ENCODE data around the gene PORCN. TPM values are rescaled to one million over a fixed set of nuclear protein-coding genes. Genes with fewer than 3 reads are reported as not detected.

PORCN gene
- total and polyA plus RNA-seq, 2 donors (not counting 3 experiments of a cell fraction or from before 2014, with no cell fraction given) = 7.6 to 21.0 TPM

DNA sequence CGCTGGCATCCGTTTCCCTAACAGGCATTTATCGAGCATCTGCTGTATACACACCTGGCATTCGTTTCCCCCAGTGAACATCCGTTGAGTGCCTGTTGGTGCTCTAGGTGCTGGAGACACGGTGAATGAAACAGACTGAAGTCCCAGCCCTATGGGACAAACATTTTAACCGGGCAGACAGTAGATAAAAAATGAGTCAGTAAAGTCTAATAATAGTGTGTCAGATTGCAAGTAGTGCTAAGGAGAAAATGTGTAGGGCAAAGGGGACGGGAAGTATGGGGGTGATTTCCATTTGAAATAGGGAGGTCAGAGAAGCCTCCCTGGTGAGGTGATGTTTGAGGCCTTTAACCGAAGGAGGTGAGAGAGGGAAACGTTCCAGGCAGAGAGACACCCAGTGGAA lies 7.5 kb downstream of the PORCN start:
- DNase-seq (ENCODE audit: low read depth, low spot score) = no peak
- no peaks in the 10 kb centered on the region for H3K9me3 ChIP-seq (replicated peaks; ENCODE audit: control insufficient read depth, insufficient read depth, low read length)
- H3K4me2 ChIP-seq (ENCODE audit: insufficient read depth, low read length) = no peak overlapping the region
- H3K9me1 ChIP-seq (replicated peaks; ENCODE audit: control insufficient read depth, extremely low read depth, insufficient read depth, low read length) = no peaks in the 10 kb centered on the region
- TF ChIP-seq, protein P1, sequence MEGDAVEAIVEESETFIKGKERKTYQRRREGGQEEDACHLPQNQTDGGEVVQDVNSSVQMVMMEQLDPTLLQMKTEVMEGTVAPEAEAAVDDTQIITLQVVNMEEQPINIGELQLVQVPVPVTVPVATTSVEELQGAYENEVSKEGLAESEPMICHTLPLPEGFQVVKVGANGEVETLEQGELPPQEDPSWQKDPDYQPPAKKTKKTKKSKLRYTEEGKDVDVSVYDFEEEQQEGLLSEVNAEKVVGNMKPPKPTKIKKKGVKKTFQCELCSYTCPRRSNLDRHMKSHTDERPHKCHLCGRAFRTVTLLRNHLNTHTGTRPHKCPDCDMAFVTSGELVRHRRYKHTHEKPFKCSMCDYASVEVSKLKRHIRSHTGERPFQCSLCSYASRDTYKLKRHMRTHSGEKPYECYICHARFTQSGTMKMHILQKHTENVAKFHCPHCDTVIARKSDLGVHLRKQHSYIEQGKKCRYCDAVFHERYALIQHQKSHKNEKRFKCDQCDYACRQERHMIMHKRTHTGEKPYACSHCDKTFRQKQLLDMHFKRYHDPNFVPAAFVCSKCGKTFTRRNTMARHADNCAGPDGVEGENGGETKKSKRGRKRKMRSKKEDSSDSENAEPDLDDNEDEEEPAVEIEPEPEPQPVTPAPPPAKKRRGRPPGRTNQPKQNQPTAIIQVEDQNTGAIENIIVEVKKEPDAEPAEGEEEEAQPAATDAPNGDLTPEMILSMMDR (IDR thresholded peaks at IDR 0.05; ENCODE audit: extremely low read depth in 1 of 2, insufficient read depth in 1 of 2, low read depth in 1 of 2, low read length in 2 of 2) = no peak
- no peak for TF ChIP-seq JUN (IDR thresholded peaks at IDR 0.05; ENCODE audit: borderline replicate concordance, insufficient read depth, insufficient read length, low read depth)
- no peak for TF ChIP-seq POLR2A (IDR thresholded peaks at IDR 0.05; ENCODE audit: low read depth, low read length)
- TF ChIP-seq, protein P2, sequence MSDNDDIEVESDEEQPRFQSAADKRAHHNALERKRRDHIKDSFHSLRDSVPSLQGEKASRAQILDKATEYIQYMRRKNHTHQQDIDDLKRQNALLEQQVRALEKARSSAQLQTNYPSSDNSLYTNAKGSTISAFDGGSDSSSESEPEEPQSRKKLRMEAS (IDR thresholded peaks at IDR 0.05; ENCODE audit: insufficient read depth, insufficient read length) = no peak
- no peak for TF ChIP-seq POLR2AphosphoS5 (IDR thresholded peaks at IDR 0.05; ENCODE audit: insufficient read depth, low read depth, low read length)
- no peak for TF ChIP-seq GATA2 (IDR thresholded peaks at IDR 0.05; ENCODE audit: insufficient read depth, insufficient read length, low read depth, low read length)
- intact Hi-C loops (cut with micrococcal nuclease) = no loop called here
- H3K79me2 ChIP-seq (ENCODE audit: control insufficient read depth, insufficient read depth, low read length) = no peaks in the 10 kb centered on the region
- no peak overlapping the region for H3K4me3 ChIP-seq (replicated peaks in 1 of 3; ENCODE audit: insufficient read depth in 1 of 3, low read depth in 1 of 3, low read length in 3 of 3)
- no peak overlapping the region for H3K9ac ChIP-seq (replicated peaks; ENCODE audit: extremely low read depth, insufficient read depth, low read length)
- no peaks in the 10 kb centered on the region for H3K27me3 ChIP-seq (ENCODE audit: control insufficient read depth in 2 of 2, insufficient read depth in 2 of 2, low read length in 2 of 2)
- BruUV-seq (replicated peaks) = no TSS peak
- H3K36me3 ChIP-seq (ENCODE audit: control insufficient read depth in 2 of 2, extremely low read depth in 1 of 2, insufficient read depth in 2 of 2, low read length in 2 of 2) = peaks cover 0 to 5% of the 10 kb centered on the region in 2 experiments
- CTCF ChIA-PET = no interaction called here
- POLR2A ChIA-PET = no interaction called here
- no peak overlapping the region for H2AFZ ChIP-seq (ENCODE audit: low read depth, low read length)
- H4K20me1 ChIP-seq (replicated peaks; ENCODE audit: control insufficient read depth, extremely low read depth, insufficient read depth, low read length) = no peaks in the 10 kb centered on the region
- H3K27ac ChIP-seq (ENCODE audit: insufficient read depth, low read depth, low read length) = no peak overlapping the region
- H3K4me1 ChIP-seq (ENCODE audit: control insufficient read depth, extremely low read depth, insufficient read depth, low read length) = peaks cover 2% of the 10 kb centered on the region
- no peak for FAIRE-seq
- dilution Hi-C loops (cut with MboI; ENCODE audit: extremely low pct_ligation_motif_present, low sequenced_read_pairs) = no loop called here

DNA sequence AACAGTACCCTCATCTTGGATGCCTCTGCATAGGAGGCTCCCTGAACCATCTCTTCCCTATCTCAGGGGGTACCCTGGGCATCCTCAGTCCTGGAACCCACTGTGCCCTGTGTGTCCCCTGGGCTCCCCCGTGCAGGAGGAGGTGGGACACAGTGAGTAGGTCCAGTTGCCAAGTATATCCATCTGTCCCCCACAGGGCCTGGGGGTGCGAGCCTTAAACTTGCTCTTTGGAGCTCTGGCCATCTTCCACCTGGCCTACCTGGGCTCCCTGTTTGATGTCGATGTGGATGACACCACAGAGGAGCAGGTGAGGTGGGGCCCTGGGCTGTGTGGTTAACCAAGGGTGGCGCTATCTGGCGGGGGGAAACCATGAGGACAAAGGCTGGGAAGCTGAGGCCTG lies 8.2 kb downstream of the PORCN start:
- no peaks in the 10 kb centered on the region for H3K9me1 ChIP-seq (replicated peaks; ENCODE audit: control insufficient read depth, extremely low read depth, insufficient read depth, low read length)
- H2AFZ ChIP-seq (ENCODE audit: low read depth, low read length) = no peak overlapping the region
- H3K27ac ChIP-seq (ENCODE audit: insufficient read depth, low read depth, low read length) = no peak overlapping the region
- peaks cover under 1% of the 10 kb centered on the region for H3K79me2 ChIP-seq (ENCODE audit: control insufficient read depth, insufficient read depth, low read length)
- BruUV-seq (replicated peaks) = no TSS peak
- no peak overlapping the region for H3K4me2 ChIP-seq (ENCODE audit: insufficient read depth, low read length)
- no peaks in the 10 kb centered on the region for H3K9me3 ChIP-seq (replicated peaks; ENCODE audit: control insufficient read depth, insufficient read depth, low read length)
- intact Hi-C loops (cut with micrococcal nuclease) (no loop called here), dilution Hi-C loops (cut with MboI; ENCODE audit: extremely low pct_ligation_motif_present, low sequenced_read_pairs) (no loop called here)
- H4K20me1 ChIP-seq (replicated peaks; ENCODE audit: control insufficient read depth, extremely low read depth, insufficient read depth, low read length) = no peaks in the 10 kb centered on the region
- no peak for FAIRE-seq
- H3K4me1 ChIP-seq (ENCODE audit: control insufficient read depth, extremely low read depth, insufficient read depth, low read length) = peaks cover 2% of the 10 kb centered on the region
- H3K27me3 ChIP-seq (ENCODE audit: control insufficient read depth in 2 of 2, insufficient read depth in 2 of 2, low read length in 2 of 2) = no peaks in the 10 kb centered on the region
- DNase-seq (ENCODE audit: low read depth, low spot score) = no peak
- TF ChIP-seq, protein P1 (IDR thresholded peaks at IDR 0.05; ENCODE audit: extremely low read depth in 1 of 2, insufficient read depth in 1 of 2, low read depth in 1 of 2, low read length in 2 of 2) = no peak
- TF ChIP-seq EZH2 (IDR thresholded peaks at IDR 0.05; ENCODE audit: borderline replicate concordance, low read depth, low read length, severe bottlenecking) (no peak), POLR2A (IDR thresholded peaks at IDR 0.05; ENCODE audit: low read depth, low read length) (no peak), JUN (IDR thresholded peaks at IDR 0.05; ENCODE audit: borderline replicate concordance, insufficient read depth, insufficient read length, low read depth) (no peak), MYC (IDR thresholded peaks at IDR 0.05; ENCODE audit: low read depth, low read length) (no peak), POLR2AphosphoS5 (IDR thresholded peaks at IDR 0.05; ENCODE audit: insufficient read depth, low read depth, low read length) (no peak), GATA2 (IDR thresholded peaks at IDR 0.05; ENCODE audit: insufficient read depth, insufficient read length, low read depth, low read length) (no peak), FOS (IDR thresholded peaks at IDR 0.05; ENCODE audit: borderline replicate concordance, insufficient read depth, low read length) (no peak)
- TF ChIP-seq, protein P2 (IDR thresholded peaks at IDR 0.05; ENCODE audit: insufficient read depth, insufficient read length) = no peak
- ChIA-PET POLR2A (no interaction called here), CTCF (no interaction called here)
- peaks cover 0 to 4% of the 10 kb centered on the region in 2 experiments for H3K36me3 ChIP-seq (ENCODE audit: control insufficient read depth in 2 of 2, extremely low read depth in 1 of 2, insufficient read depth in 2 of 2, low read length in 2 of 2)
- no peak overlapping the region for H3K9ac ChIP-seq (replicated peaks; ENCODE audit: extremely low read depth, insufficient read depth, low read length)
- no peak overlapping the region for H3K4me3 ChIP-seq (replicated peaks in 1 of 3; ENCODE audit: insufficient read depth in 1 of 3, low read depth in 1 of 3, low read length in 3 of 3)
